Fibroblast of villous mesenchyme (primary cell): ENCODE results near the gene CTNNA1. TPM values are rescaled to one million over a fixed set of nuclear protein-coding genes. Genes with fewer than 3 reads are reported as not detected.
"Not testable (repeated sequence)": the region's sequence is repeated elsewhere in the genome, so short reads cannot be mapped to it uniquely, and the experiment has no call there.

Experiments used
- DNase-seq: peaks from one replicate; pipeline ENCODE4 v3.0.0-alpha.2; 2010; ENCODE audit warnings: low read depth
- H3K4me3 ChIP-seq: 2 replicates; pipeline ENCODE4 v1.5.1; 2011; ENCODE audit warnings: low read depth, mild to moderate bottlenecking, low read length
- total RNA-seq: library from RNA; depleted of rRNA; stranded (reverse); fragments of >200 nt; gene quantifications from 2 replicates; pipeline ENCODE4 v1.2.3, GENCODE V29; 2012
- TF ChIP-seq, protein P1 (sequence below): IDR thresholded peaks from 2 replicates; pipeline ENCODE4 v1.5.1; 2012; ENCODE audit warnings: low read depth, mild to moderate bottlenecking, low read length; ENCODE audit not compliant: insufficient read depth

The CTNNA1 gene
- total RNA-seq, 1 donor: 461 TPM

DNA sequence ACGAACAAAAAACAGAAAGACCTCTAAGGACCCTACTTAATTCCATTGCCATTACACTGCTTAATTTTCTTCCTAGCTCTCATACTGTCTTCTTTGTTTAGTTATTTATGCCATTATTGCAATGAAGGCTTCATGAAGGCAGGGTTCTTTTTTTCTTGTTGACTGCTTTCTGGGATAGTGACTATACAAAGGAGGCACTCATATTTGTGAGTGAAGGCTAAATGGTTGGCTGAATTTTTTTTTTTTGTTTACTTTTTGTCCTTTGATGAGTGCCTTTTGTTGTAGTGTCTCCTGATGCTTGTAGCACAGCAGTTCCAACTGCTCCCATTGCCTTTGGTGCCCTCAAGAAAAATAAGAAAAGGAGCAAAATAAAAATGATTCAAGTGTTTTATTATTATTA is 17.8 kb downstream of the CTNNA1 start:
- TF ChIP-seq, protein P1, sequence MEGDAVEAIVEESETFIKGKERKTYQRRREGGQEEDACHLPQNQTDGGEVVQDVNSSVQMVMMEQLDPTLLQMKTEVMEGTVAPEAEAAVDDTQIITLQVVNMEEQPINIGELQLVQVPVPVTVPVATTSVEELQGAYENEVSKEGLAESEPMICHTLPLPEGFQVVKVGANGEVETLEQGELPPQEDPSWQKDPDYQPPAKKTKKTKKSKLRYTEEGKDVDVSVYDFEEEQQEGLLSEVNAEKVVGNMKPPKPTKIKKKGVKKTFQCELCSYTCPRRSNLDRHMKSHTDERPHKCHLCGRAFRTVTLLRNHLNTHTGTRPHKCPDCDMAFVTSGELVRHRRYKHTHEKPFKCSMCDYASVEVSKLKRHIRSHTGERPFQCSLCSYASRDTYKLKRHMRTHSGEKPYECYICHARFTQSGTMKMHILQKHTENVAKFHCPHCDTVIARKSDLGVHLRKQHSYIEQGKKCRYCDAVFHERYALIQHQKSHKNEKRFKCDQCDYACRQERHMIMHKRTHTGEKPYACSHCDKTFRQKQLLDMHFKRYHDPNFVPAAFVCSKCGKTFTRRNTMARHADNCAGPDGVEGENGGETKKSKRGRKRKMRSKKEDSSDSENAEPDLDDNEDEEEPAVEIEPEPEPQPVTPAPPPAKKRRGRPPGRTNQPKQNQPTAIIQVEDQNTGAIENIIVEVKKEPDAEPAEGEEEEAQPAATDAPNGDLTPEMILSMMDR: no peak
- DNase-seq: no peak
- H3K4me3 ChIP-seq: no peak overlapping the region

DNA sequence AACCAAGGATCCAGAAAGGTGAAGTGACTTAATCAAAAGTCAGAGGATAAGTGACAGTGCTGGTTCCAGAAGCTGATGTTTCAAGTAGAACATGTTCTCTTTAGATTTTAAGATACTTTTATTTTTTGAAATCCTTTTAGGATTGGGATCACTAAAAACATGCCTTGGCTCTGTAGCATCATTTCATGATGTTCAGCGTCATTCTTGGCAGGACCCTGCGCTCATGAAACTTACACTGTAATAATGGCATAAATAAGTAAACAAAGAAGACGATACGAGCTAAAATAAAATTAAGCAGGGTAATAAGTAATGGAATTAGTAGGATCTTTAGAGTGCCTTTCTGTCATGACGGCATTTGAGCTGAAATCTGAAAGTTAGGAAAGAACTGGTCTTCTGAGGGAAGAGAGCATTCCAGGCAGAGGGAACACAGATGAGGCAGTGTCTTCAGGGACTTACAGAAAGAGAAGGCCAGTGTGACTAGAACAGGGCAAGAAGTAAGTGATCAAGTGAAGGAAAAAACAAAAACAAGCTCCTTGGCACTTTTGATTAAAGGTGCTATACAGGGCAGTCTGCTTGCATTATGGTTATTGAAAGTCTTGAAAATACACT is 19.9 kb downstream of the CTNNA1 start:
- peak; percentile 45 for DNase-seq
- H3K4me3 ChIP-seq: no peak overlapping the region
- TF ChIP-seq, protein P1: no peak

DNA sequence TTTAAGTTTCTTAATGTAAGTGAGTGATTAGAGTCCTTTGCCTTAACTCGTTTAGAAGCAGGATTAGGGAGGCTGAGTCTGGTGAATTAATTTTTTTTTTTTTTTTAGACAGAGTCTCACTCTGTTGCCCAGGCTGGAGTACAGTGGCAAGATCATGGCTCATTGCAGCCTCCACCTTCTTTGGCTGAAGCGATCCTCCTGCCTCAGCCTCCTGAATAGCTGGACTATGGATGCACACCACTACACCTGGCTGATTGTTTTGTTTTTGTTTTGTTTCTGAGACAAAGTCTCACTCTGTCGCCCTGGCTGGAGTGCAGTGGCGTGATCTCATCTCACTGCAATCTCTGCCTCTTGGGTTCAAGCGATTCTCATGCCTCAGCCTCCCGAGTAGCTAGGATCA is 20.4 kb downstream of the CTNNA1 start:
- not testable (repeated sequence) for H3K4me3 ChIP-seq, DNase-seq

DNA sequence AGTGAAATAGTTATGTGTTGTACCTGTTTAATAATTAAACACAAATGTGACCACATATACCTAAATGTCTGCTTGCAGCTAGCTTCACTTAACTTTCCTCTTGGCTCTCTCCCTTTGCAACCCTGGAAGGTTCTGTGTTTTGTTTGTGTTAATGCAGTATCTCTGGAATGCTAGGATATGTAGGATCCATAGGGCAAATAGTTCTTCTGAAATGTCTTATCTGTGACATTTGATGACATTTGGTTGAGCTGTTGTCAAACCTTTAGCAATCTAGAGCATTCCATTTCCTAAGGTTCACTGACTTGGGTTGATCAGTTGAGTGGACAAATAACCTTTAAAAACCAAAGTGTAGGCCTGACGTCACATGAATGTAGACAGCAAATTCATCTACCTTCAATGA is 21.8 kb downstream of the CTNNA1 start:
- H3K4me3 ChIP-seq: no peak overlapping the region
- TF ChIP-seq, protein P1: no peak
- DNase-seq: no peak

DNA sequence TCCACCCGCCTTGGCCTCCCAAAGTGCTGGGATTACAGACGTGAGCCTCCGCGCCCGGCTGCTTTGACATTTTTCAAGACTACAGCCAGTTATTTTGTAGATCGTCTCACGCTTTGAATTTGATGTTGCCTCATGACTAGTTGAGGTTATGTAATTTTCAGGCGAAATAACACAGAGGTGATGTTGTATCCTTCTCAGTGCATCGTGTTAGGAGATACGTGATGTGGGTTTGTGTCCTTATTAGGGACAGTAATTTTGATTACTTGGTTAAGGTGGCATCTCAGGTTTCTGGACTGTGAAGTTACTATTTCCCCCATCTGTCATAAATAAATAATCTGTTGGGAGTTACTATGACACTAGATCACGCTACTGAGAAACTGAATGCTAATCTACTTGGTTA is 25.0 kb downstream of the CTNNA1 start:
- DNase-seq: no peak
- TF ChIP-seq, protein P1: no peak
- H3K4me3 ChIP-seq: no peak overlapping the region

DNA sequence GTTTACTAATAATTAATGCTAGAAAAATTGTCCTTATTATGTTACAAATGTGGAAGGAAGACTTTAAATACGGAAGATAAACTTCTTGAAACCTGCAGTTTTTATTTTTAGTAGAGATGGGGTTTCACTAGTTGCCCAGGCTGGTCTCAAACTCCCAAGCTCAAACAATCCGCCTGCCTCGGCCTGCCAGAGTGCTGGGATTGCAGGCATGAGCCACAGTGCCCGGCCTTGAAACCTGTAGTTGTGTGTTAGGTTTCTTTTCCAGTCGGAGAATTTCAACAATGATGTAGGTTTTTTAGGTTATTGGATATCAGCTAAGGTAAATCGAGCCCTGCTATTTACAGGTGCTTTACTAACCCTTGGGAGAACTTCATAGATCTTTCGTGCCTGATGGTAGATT is 30.8 kb downstream of the CTNNA1 start:
- no peak overlapping the region for H3K4me3 ChIP-seq
- TF ChIP-seq, protein P1: no peak
- DNase-seq: no peak

DNA sequence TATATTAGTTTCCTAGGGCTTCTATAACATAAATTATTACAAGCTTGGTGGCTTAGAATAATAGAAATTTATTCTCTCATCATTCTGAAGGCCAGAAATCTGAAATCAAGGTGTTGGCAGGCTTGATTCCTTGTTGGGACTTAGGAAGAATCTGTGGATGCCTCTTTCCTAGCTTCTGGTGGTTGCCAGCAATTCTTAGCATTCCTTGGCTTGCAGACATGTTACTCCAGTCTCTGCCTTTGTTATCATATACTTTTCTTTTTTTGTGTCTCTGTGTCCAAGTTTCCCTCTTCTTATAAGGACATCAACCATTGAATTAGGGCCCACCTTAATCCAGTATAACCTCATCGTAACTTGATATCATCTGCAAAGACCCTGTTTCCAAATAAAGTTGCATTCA is 31.4 kb downstream of the CTNNA1 start:
- no peak overlapping the region for H3K4me3 ChIP-seq
- no peak for DNase-seq
- TF ChIP-seq, protein P1: no peak
